ENCODE measurements around the gene CLTC. TPM values are rescaled to one million over a fixed set of nuclear protein-coding genes. Genes with fewer than 3 reads are reported as not detected.

Gene CLTC
- total RNA-seq, 4 donors from 2014 or later, result 174 to 224 (median 198) TPM

DNA sequence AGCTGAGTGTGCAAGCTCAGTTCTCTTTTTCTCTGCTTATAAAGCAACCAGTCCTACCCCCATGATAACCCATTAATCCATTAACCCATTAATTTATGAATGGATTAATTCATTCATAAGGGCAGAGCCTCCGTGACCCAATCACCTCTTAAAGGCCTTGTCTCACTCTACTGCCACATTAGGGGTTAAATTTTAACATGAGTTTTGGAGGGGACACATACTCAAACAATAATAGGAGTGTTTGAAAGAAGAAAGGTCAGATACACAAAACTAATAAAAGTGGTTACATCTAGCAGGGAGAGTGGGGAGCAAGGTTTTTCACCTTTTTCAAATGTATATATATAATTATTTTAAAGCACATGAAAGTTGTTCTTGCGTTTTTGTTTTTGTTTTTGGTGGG, 94.6 kb downstream of the CLTC start:
- Histone ChIP-seq H3K27ac (no peak overlapping the region), H3K27me3 (no peaks in the 10 kb centered on the region), H3K4me1 (peaks cover 0 to 11% (median 0%) of the 10 kb centered on the region in 4 donors), H3K36me3 (no peaks in the 10 kb centered on the region), H3K4me3 (no peak overlapping the region), H3K9me3 (no peaks in the 10 kb centered on the region)
- TF ChIP-seq POLR2A (IDR thresholded peaks at IDR 0.05), result no peak
- TF ChIP-seq, protein P1, sequence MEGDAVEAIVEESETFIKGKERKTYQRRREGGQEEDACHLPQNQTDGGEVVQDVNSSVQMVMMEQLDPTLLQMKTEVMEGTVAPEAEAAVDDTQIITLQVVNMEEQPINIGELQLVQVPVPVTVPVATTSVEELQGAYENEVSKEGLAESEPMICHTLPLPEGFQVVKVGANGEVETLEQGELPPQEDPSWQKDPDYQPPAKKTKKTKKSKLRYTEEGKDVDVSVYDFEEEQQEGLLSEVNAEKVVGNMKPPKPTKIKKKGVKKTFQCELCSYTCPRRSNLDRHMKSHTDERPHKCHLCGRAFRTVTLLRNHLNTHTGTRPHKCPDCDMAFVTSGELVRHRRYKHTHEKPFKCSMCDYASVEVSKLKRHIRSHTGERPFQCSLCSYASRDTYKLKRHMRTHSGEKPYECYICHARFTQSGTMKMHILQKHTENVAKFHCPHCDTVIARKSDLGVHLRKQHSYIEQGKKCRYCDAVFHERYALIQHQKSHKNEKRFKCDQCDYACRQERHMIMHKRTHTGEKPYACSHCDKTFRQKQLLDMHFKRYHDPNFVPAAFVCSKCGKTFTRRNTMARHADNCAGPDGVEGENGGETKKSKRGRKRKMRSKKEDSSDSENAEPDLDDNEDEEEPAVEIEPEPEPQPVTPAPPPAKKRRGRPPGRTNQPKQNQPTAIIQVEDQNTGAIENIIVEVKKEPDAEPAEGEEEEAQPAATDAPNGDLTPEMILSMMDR (IDR thresholded peaks at IDR 0.05), result no peak
- DNase-seq, result no peak

DNA sequence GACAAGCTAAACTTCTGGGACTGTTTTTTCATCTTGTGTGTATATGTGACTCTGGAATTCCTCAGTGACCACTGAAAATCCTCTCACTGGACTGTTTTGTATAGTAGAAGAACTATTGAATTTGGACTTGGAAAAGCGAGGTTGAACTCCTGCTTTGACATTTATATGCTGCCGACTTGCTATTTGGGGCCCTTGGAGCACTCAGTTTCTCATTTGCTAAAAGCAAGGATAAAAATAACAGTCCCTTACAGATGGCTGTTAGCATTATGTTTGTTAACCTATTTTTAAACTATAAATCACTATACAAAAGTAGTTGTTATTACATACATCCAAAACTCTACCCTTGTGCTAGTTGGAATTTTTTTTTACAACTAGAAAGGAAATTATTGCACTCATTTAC, 96.7 kb downstream of the CLTC start:
- Histone ChIP-seq H3K36me3 (no peaks in the 10 kb centered on the region), H3K9me3 (no peaks in the 10 kb centered on the region), H3K4me3 (no peak overlapping the region), H3K4me1 (no peaks in the 10 kb centered on the region), H3K27me3 (no peaks in the 10 kb centered on the region), H3K27ac (no peak overlapping the region)
- TF ChIP-seq, protein P1 (IDR thresholded peaks at IDR 0.05), result no peak
- TF ChIP-seq POLR2A (IDR thresholded peaks at IDR 0.05), result no peak
- no peak for DNase-seq

DNA sequence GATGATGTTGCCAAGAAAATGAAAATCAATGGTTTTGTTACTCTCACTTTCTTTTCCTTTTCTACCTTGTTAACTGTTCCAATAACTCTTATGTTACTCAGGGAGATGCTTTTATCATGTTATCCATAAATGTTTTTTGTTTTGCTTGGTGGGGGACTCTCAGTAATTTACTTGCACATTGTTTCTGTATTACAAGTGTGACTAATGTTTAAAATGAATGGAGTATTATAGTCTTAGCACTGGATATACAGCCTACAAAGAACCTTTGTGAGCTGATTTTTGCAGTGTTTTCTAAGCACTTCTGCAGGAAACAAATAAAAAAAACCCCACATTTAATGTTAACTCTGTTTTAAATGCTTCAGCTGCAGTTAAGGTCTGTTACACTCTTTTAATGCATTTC, 99.8 kb downstream of the CLTC start:
- Histone ChIP-seq H3K4me1 (peaks cover 0 to 16% (median 0%) of the 10 kb centered on the region in 4 donors), H3K4me3 (no peak overlapping the region), H3K27me3 (no peaks in the 10 kb centered on the region), H3K36me3 (no peaks in the 10 kb centered on the region), H3K27ac (no peak overlapping the region), H3K9me3 (no peaks in the 10 kb centered on the region)
- TF ChIP-seq POLR2A (IDR thresholded peaks at IDR 0.05), result no peak
- TF ChIP-seq, protein P1 (IDR thresholded peaks at IDR 0.05), result no peak
- DNase-seq, result no peak

DNA sequence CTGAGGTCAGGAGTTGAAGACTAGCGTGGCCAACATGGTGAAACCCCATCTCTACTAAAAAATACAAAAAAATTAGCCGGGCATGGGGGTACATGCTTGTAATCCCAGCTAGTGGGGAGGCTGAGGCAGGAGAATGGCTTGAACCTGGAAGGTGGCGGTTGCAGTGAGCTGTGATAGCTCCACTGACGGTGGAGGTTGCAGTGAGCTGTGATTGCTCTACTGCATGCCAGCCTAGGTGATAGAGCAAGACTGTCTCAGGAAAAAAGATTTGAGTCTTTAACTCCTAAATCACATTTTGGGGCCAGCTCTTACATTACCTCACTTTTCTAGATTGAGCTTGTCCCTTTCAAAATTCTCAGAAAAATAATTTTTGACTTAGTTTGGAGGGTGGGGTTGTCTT, 102.9 kb downstream of the CLTC start:
- H3K9me3 ChIP-seq, result no peaks in the 10 kb centered on the region
- no peaks in the 10 kb centered on the region for H3K27me3 ChIP-seq
- peak overlapping the region in 2 of 4 donors; percentile 79 to 83 for H3K27ac ChIP-seq
- H3K36me3 ChIP-seq, result no peaks in the 10 kb centered on the region
- H3K4me1 ChIP-seq, result peaks cover 0 to 26% (median 0%) of the 10 kb centered on the region in 4 donors
- no peak for TF ChIP-seq POLR2A (IDR thresholded peaks at IDR 0.05)
- TF ChIP-seq, protein P1 (IDR thresholded peaks at IDR 0.05), result no peak
- no peak overlapping the region for H3K4me3 ChIP-seq
- DNase-seq, result no peak

DNA sequence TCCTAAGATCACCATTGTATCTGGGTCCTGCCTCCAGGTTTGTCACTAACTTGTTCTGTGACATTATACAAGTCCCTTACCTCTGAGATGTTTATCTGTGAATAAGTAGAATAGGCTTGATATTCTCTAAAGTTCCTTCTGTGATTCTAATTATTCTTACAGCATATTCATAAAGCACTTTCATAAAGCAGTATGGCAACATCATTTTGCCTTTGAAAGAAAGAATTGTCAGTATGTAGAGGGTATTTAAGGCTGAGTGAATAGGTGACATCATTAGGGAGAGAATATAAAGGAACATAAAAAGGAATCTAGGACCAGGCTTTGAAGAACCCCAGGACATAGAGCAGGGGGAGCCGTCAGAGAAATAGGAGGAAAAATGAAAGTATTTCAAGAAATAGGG, 103.3 kb downstream of the CLTC start:
- Histone ChIP-seq H3K36me3 (no peaks in the 10 kb centered on the region), H3K4me1 (peaks cover 0 to 26% (median 0%) of the 10 kb centered on the region in 4 donors), H3K9me3 (no peaks in the 10 kb centered on the region), H3K27me3 (no peaks in the 10 kb centered on the region), H3K27ac (peak overlapping the region in 3 of 4 donors; percentile 57 to 83 (median 79)), H3K4me3 (peak overlapping the region in 2 of 4 donors; percentile 25 to 29)
- no peak for DNase-seq
- no peak for TF ChIP-seq POLR2A (IDR thresholded peaks at IDR 0.05)
- TF ChIP-seq, protein P1 (IDR thresholded peaks at IDR 0.05), result no peak

DNA sequence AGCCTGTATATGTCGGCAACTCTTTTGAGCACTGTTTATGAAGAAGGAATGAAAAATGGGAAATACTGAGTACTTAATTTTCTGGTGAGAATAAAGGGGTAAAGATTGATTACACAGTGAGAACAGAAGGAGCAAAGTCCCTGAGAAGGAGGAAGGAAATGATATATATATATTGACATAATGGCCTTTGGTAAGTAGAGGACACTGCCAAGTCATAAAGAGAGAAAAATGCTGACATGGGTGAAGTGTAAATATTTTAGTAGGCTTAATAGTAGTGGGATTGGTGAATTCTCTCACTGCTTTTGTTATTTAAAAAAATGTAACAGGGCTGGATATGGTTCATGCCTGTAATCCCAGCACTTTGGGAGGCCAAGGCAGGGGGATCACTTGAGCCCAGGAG, 103.9 kb downstream of the CLTC start:
- Histone ChIP-seq H3K4me1 (peaks cover 0 to 26% (median 0%) of the 10 kb centered on the region in 4 donors), H3K27me3 (no peaks in the 10 kb centered on the region), H3K4me3 (peak overlapping the region in 2 of 4 donors; percentile 25 to 29), H3K27ac (peak overlapping the region in 3 of 4 donors; percentile 57 to 83 (median 79)), H3K36me3 (no peaks in the 10 kb centered on the region), H3K9me3 (no peaks in the 10 kb centered on the region)
- DNase-seq, result no peak
- TF ChIP-seq, protein P1 (IDR thresholded peaks at IDR 0.05), result no peak
- no peak for TF ChIP-seq POLR2A (IDR thresholded peaks at IDR 0.05)
